Measurements from ENCODE around the gene PEX26. TPM values are rescaled to one million over a fixed set of nuclear protein-coding genes. Genes with fewer than 3 reads are reported as not detected.

The PEX26 gene
- total RNA-seq, 6 experiments from 2014 or later, result 22.7 to 42.5 (median 25.0) TPM

DNA sequence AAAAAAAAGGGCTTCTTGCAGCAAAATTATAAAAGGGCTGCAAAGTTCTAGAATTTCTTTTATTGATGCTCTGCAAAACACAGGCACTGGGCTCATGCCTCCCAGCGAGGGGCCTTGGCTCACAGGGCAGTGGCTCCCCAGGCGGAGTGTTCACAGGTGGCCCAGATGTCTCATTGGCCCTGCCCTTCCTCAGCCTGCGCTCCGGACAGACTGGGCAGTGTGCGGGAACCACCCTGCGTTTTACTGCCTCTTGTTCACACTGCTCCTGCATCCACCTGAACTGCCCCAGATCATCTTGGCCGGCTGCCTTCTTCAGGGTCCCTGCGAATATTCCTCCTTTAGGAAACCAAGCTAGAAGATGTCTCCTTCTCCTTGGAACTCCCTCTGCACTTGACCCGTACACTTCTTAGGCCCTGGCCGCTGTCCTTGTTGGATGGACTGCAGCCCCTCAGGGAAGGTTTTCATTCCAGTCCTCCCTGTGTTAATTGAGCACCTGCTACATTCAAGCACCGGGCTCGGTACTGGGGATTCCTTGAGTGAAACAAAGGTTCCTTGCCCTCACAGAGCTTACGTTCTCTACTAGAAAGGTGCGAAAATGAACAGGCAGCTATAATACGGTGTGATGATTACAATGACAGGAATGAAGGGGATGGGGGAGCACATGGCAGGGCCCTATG, 37.3 kb downstream of the PEX26 start:
- H3K27ac ChIP-seq, result no peak overlapping the region
- H3K9me3 ChIP-seq, result no peaks in the 10 kb centered on the region
- peaks cover 0 to 8% (median 0%) of the 10 kb centered on the region in 4 donors for H3K4me1 ChIP-seq
- WGBS (ENCODE audit: insufficient coverage, low coverage, low lambda C conversion rate, missing lambda C conversion rate), result 82% methylated on average over 11 of the region's 15 CpGs
- H3K36me3 ChIP-seq, result no peaks in the 10 kb centered on the region
- ATAC-seq (no peak), DNase-seq (no peak)
- no peak for TF ChIP-seq POLR2A (IDR thresholded peaks at IDR 0.05)
- TF ChIP-seq, protein P1, sequence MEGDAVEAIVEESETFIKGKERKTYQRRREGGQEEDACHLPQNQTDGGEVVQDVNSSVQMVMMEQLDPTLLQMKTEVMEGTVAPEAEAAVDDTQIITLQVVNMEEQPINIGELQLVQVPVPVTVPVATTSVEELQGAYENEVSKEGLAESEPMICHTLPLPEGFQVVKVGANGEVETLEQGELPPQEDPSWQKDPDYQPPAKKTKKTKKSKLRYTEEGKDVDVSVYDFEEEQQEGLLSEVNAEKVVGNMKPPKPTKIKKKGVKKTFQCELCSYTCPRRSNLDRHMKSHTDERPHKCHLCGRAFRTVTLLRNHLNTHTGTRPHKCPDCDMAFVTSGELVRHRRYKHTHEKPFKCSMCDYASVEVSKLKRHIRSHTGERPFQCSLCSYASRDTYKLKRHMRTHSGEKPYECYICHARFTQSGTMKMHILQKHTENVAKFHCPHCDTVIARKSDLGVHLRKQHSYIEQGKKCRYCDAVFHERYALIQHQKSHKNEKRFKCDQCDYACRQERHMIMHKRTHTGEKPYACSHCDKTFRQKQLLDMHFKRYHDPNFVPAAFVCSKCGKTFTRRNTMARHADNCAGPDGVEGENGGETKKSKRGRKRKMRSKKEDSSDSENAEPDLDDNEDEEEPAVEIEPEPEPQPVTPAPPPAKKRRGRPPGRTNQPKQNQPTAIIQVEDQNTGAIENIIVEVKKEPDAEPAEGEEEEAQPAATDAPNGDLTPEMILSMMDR (IDR thresholded peaks at IDR 0.05), result no peak
- H3K27me3 ChIP-seq, result no peaks in the 10 kb centered on the region
- no peak overlapping the region for H3K4me3 ChIP-seq
- intact Hi-C loops (cut with DNase I), result no loop called here

DNA sequence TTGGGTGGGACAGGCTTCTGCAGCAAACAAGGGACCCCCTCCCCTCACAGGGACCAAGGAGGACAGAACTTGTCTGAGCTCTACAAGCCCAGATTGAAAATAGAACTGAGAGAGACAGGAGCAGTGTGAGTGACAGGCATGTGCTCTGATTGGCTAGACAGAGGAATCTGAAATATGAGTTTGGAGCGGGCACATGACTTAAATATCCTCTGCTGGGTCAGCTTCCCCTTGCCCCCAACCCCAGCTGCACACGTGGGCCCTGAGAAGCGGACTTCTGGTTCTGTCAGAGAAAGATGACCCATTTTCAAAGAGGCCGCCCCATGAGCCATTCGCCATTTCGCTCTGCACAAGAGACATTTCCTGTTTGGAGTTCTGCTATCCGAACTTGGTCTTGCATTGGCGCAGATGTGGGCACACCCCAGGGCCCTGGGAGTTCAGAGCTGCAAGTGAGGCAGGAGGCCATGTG, 38.1 kb downstream of the PEX26 start:
- no peak overlapping the region for H3K4me3 ChIP-seq
- 73% methylated on average over 3 of the region's 8 CpGs for WGBS (ENCODE audit: insufficient coverage, low coverage, low lambda C conversion rate, missing lambda C conversion rate)
- intact Hi-C loops (cut with DNase I), result no loop called here
- DNase-seq (no peak), ATAC-seq (peak in 2 of 4 donors; percentile 10 to 38)
- no peaks in the 10 kb centered on the region for H3K9me3 ChIP-seq
- no peak overlapping the region for H3K27ac ChIP-seq
- H3K27me3 ChIP-seq, result no peaks in the 10 kb centered on the region
- no peaks in the 10 kb centered on the region for H3K36me3 ChIP-seq
- no peaks in the 10 kb centered on the region for H3K4me1 ChIP-seq
- TF ChIP-seq, protein P1 (IDR thresholded peaks at IDR 0.05), result no peak
- TF ChIP-seq POLR2A (IDR thresholded peaks at IDR 0.05), result no peak

DNA sequence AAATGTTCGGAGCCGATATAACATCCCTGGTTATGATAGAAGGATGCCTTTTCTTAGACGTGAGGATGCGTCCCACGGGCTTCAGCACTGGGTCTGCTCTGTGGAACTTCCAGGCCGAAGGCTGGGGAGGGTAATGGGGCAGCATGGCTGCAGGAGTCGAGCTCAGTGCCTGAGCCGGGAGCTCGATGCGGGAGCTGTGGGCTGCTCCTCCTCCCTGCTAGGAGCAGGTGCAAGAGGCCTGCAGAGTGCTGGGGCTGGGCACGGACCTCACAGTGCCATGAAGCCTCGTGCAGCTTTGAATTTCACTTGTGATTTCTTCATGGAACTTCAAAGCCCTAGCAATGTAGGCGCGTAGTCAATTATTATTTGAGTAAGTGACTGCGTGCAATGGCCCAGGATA, 38.8 kb downstream of the PEX26 start:
- Histone ChIP-seq H3K4me3 (no peak overlapping the region), H3K9me3 (no peaks in the 10 kb centered on the region), H3K36me3 (no peaks in the 10 kb centered on the region), H3K27me3 (no peaks in the 10 kb centered on the region), H3K27ac (no peak overlapping the region), H3K4me1 (no peaks in the 10 kb centered on the region)
- no peak for ATAC-seq
- no peak for DNase-seq
- TF ChIP-seq POLR2A (IDR thresholded peaks at IDR 0.05), result no peak
- TF ChIP-seq, protein P1 (IDR thresholded peaks at IDR 0.05), result no peak
- 88% methylated on average over 5 of the region's 15 CpGs for WGBS (ENCODE audit: insufficient coverage, low coverage, low lambda C conversion rate, missing lambda C conversion rate)
- intact Hi-C loops (cut with DNase I), result no loop called here

DNA sequence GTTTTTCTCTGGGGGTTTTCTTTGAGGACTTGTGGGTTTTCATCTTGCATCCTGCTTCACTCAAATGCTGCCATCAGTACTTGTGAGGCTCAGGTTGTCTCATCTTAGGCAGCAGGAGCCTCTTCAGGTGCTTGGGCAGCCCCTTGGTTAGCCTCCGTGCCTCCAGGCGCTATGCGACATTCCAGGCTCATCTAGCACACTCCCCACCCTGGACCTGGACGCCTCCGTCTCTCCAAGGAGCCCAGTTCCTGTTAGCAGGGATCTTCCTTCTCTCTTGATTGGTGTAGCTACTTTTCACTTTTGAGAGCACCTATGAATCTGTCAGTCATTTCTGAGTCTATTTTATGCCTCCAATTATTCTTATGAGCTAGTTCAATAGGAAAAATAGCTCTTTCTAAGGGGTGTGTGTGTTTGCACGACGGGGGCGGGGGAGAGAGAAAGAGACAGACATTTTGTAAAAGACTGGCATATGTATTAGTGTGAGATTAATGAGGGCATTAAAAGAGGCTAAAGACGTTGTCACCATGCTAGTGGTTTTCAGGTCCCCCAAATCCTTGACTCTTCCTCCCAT, 40.6 kb downstream of the PEX26 start:
- intact Hi-C loops (cut with DNase I), result no loop called here
- Histone ChIP-seq H3K9me3 (no peaks in the 10 kb centered on the region), H3K36me3 (no peaks in the 10 kb centered on the region)

More for the DNA sequence above, 40.6 kb downstream of the PEX26 start:
- TF ChIP-seq, protein P1 (IDR thresholded peaks at IDR 0.05), result no peak
- TF ChIP-seq POLR2A (IDR thresholded peaks at IDR 0.05), result no peak
- Histone ChIP-seq H3K27ac (no peak overlapping the region), H3K27me3 (no peaks in the 10 kb centered on the region), H3K4me1 (no peaks in the 10 kb centered on the region), H3K4me3 (no peak overlapping the region)
- DNase-seq, result no peak
- ATAC-seq, result no peak
- WGBS (ENCODE audit: insufficient coverage, low coverage, low lambda C conversion rate, missing lambda C conversion rate), result 84% methylated on average over 8 of the region's 9 CpGs

All from right lobe of liver (tissue), 6 donors.